NCI-H1436 treated with DMSO at 0.1 percent for 48 hours (cell line): ENCODE results near the gene FAM156B.
"Not testable (repeated sequence)": the region's sequence is repeated elsewhere in the genome, so short reads cannot be mapped to it uniquely, and the experiment has no call there.

Experiments
- DNase-seq: peaks from one replicate; lab custom pipeline; 2025; lab: John Stamatoyannopoulos, UW

The FAM156B gene

GRCh38 chrX:52923781-52924241 lies 26.7 kb downstream of the FAM156B start:
- DNase-seq, result no peak

- DNase-seq, result not testable (repeated sequence)
Measured at GRCh38 chrX:52930214-52930613, 33.1 kb downstream of the FAM156B start.

GRCh38 chrX:52933213-52933612 lies 36.1 kb downstream of the FAM156B start:
- no peak for DNase-seq

DNA sequence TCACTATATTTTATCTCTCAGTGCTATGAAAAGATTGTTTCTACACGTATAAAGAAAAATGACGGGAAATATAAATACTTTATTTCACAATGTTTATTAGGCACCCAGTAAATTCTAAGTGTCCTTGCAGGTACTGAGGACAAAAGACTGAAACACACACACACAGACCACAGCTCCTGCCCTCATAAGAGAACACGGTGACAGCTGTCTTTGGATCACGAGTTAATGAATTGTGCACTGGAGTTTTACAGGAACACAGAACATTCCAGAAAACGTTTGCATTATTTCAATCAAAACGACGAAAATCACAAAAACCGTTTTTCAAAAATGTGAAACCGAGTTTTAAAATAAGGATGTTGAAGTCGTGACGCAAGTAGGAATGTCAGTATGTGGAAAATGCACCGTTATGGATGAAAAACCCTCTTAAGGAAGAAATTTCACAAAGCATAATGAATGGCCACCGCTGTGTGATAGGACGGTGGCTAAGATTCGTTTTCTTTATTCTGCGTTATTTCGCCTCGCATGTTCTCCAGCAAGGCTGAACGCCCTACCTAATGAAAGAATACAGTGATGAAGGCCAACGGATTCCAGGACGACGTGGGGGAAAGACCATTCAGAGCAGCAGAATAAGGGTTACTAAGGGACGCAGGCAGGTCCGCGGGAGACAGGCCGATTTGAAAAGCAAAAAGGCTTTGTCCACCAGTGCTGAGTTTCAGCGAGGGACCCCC lies 37.0 kb downstream of the FAM156B start:
- DNase-seq, result no peak

DNA sequence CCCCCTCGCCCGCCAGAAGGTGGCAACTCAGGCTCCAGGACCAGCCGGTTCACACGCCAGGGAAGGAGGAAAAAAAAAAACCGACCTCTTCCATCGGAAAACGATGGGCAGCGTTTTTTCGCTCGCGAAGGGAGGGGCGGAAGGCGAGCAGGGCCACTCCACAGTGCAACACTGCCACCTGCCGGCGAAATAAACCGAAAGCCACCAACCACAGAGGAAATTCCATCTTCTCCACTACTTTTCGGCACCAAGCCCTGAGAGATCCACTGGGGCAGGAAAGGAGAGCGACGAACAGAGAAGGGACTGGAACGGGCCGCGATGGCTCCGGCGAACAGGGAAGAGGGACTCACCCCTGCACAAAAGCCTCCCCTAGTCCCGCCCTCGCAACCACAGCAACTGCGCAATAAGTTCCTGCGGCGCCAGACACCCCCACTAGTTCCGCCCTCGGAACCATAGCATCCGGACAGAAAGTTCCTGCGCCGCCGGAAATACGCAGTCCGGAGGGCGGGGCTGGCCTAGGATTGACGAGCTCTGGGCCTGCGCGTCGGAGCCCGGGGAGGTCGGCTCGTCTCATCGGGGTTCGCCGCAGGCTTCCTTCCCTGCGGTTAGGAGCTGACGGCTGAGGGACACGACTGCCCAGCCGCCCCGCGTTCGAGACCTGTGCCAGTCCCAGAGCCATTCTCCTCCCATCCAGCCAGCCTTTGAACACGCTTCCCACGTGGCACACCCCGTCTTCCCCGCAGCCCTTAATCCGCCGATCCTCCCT lies 37.8 kb downstream of the FAM156B start:
- peak; percentile 84 for DNase-seq

DNA sequence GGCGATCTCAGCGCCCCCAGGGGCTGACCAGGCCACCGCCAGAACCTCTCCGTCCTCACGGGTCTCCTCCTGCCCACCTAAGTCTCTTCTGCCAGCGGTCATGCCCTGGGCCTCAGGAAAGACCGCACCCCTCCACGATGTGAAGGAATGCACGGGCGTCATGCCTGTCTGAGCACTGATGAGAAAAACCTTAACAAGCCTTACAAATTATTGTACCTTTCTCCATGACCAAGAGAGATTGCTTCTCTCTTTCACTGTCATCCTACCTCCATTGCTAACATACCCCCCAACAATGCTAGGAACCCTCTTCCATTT lies 38.3 kb downstream of the FAM156B start:
- not testable (repeated sequence) for DNase-seq

GRCh38 chrX:52940704-52941103 lies 43.6 kb downstream of the FAM156B start:
- not testable (repeated sequence) for DNase-seq

- not testable (repeated sequence) for DNase-seq
Measured at GRCh38 chrX:52941728-52942127, 44.6 kb downstream of the FAM156B start.

DNA sequence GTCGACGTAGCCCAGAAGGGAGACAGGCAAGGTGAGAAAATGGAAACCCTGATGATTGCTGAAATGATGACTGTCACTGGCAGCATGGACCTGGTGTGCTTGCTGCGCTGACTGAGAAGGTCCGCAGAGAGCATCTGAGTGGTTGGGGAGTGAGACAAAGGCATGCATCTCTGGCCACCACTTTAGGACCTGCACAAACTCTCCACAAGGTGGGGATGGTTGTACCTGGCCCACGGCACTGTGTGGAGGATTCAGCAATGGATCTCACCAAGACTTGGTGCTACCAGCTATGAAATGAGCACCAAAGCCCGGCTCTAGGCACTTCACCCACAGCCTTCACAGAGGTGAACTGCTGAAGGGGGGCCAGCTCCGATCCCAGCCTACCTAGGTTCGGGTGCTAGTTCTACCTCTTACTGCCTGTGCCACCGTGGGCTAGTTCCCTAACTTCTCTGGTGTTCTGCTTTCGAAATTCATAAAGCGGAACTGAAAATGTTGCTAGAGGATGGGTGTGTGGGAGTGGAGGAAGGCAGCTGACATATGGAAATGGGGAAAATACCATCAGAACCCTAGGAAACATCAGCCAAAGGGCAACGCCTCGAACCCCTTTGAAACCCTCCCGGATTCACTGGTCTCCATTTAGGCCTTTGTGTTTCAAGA lies 48.8 kb downstream of the FAM156B start:
- DNase-seq, result not testable (repeated sequence)

GRCh38 chrX:52947501-52947900 lies 50.4 kb downstream of the FAM156B start:
- DNase-seq, result not testable (repeated sequence)

- DNase-seq, result not testable (repeated sequence)
Measured at GRCh38 chrX:52948265-52948664, 51.1 kb downstream of the FAM156B start.

DNA sequence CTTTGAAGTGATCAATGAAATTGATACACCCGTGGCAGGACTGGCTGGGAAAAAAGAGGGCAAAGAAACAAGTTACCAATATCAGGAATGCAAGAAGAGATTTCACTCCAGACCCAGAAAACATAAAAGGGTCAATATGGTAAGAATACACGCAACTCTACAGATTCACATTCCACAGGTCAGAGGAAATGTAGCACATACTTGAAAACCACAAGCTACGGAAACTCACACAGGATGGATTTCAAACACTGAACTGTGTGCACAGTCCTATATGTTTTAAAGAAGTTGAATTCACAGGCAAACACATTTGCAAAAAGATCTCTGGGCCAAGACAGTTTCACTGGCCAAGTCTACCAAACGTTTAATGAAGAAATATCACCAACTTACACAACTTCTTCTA lies 52.2 kb downstream of the FAM156B start:
- not testable (repeated sequence) for DNase-seq

DNA sequence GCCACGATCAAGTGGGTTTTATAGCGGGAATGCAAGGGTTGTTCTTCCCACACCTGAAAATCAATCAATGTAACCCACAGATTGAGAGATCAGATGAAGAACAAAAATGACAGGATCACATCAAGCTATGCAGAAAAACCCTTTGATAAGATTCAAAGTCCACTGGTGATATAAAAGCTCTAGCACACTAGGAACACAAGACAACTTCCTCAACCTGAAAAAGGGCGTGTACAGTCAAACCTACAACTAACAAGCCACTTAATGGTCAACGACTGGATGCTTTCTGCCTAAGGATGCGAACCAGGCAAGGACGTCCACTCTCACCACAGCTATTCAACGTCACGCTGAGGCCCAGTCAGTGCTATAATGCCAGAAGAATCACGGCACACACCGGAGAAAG lies 52.8 kb downstream of the FAM156B start:
- DNase-seq, result not testable (repeated sequence)
